WTC11 (cell line): ENCODE data around the gene ZFP3.

Source experiments
- CTCF ChIP-seq: fragments of 200-600 bp; IDR thresholded peaks from 2 replicates; pipeline ENCODE4 v1.8.0; 2022; ENCODE audit warnings: antibody characterized with exemption
- FOXK1 ChIP-seq: sonication (generic); formaldehyde crosslinking; IDR thresholded peaks from 2 replicates; pipeline ENCODE4 v1.8.0; 2022; ENCODE audit warnings: mild to moderate bottlenecking, moderate library complexity, missing genetic modification reagents
- JUN ChIP-seq: sonication (generic); formaldehyde crosslinking; IDR thresholded peaks from 2 replicates; pipeline ENCODE4 v1.8.0; 2023; ENCODE audit warnings: mild to moderate bottlenecking, missing genetic modification reagents
- SP1 ChIP-seq: sonication (generic); formaldehyde crosslinking; conservative IDR thresholded peaks from 2 replicates; pipeline ENCODE4 v1.8.1; 2022; ENCODE audit warnings: missing genetic modification reagents
- TCF7 ChIP-seq: sonication (generic); formaldehyde crosslinking; IDR thresholded peaks from 2 replicates; pipeline ENCODE4 v1.8.0; 2022; ENCODE audit warnings: mild to moderate bottlenecking, low read depth, missing genetic modification reagents, moderate library complexity

GRCh38 chr17:5044630-5045029 is 33.6 kb upstream of the ZFP3 start:
- TF ChIP-seq TCF7 (CRISPR knock-in tag) = no peak
- no peak for TF ChIP-seq CTCF
- TF ChIP-seq FOXK1 (CRISPR knock-in tag) = no peak
- no peak for TF ChIP-seq JUN (CRISPR knock-in tag)
- TF ChIP-seq SP1 (CRISPR knock-in tag) = no peak
